H9 (cell line): ENCODE measurements around the gene MAPKAP1. TPM values are rescaled to one million over a fixed set of nuclear protein-coding genes. Genes with fewer than 3 reads are reported as not detected.
A peak's percentile ranks its signal among the peaks of the same experiment; 100 is the strongest.

Source experiments
- DNase-seq: peaks from one replicate; pipeline ENCODE4 v3.0.0-alpha.2; 2017
- H2AFZ ChIP-seq: one replicate; pipeline ENCODE4 v1.6.1; 2013; ENCODE audit warnings: mild to moderate bottlenecking, low read length, control low read depth, moderate library complexity
- H2AK5ac ChIP-seq: 2 replicates; pipeline ENCODE4 v1.6.1; 2013; ENCODE audit warnings: low read length, control low read depth, mixed read lengths; ENCODE audit not compliant: insufficient read length
- H2BK120ac ChIP-seq: one replicate; pipeline ENCODE4 v1.6.1; 2013; ENCODE audit warnings: low read depth, mild to moderate bottlenecking, low read length, control low read depth, inconsistent platforms; ENCODE audit not compliant: poor library complexity, severe bottlenecking
- H2BK12ac ChIP-seq: 2 replicates; pipeline ENCODE4 v1.6.1; 2013; ENCODE audit warnings: low read length, control low read depth, mixed read lengths, low read depth; ENCODE audit not compliant: insufficient read length
- H2BK15ac ChIP-seq: 2 replicates; pipeline ENCODE4 v1.6.1; 2013; ENCODE audit warnings: low read depth, low read length, control low read depth
- H2BK20ac ChIP-seq: one replicate; pipeline ENCODE4 v1.6.1; 2013; ENCODE audit warnings: low read depth, mild to moderate bottlenecking, low read length, control low read depth, inconsistent platforms; ENCODE audit not compliant: poor library complexity, severe bottlenecking
- H2BK5ac ChIP-seq: 2 replicates; pipeline ENCODE4 v1.6.1; 2013; ENCODE audit warnings: low read length, control low read depth, mixed read lengths; ENCODE audit not compliant: insufficient read length
- H3K14ac ChIP-seq: 2 replicates; pipeline ENCODE4 v1.6.1; 2013; ENCODE audit warnings: low read length, control low read depth; ENCODE audit not compliant: insufficient read depth
- H3K18ac ChIP-seq: 2 replicates; pipeline ENCODE4 v1.6.1; 2013; ENCODE audit warnings: low read depth, mild to moderate bottlenecking, mixed read lengths, low read length, control low read depth; ENCODE audit not compliant: insufficient read length
- H3K23ac ChIP-seq: 2 replicates; pipeline ENCODE4 v1.6.1; 2013; ENCODE audit warnings: low read length, control low read depth, mixed read lengths, low read depth; ENCODE audit not compliant: insufficient read length
- H3K23me2 ChIP-seq: 2 replicates; pipeline ENCODE4 v1.6.1; 2013; ENCODE audit warnings: low read depth, mild to moderate bottlenecking, mixed read lengths, low read length, control low read depth; ENCODE audit not compliant: insufficient read length, poor library complexity, severe bottlenecking
- H3K27ac ChIP-seq: 2 replicates; pipeline ENCODE4 v1.5.1; 2013; ENCODE audit warnings: low read length, control low read depth, mixed read lengths, low read depth; ENCODE audit not compliant: insufficient read length
- H3K27me3 ChIP-seq: 2 replicates; pipeline ENCODE4 v1.6.1; 2013; ENCODE audit warnings: low read length, control low read depth, inconsistent platforms; ENCODE audit not compliant: insufficient read depth
- H3K4ac ChIP-seq: 2 replicates; pipeline ENCODE4 v1.6.1; 2013; ENCODE audit warnings: low read depth, mild to moderate bottlenecking, control low read depth, inconsistent platforms, low read length, moderate library complexity
- H3K4me1 ChIP-seq: 2 replicates; pipeline ENCODE4 v1.6.1; 2013; ENCODE audit warnings: low read length, control low read depth, inconsistent platforms; ENCODE audit not compliant: insufficient read depth
- H3K4me2 ChIP-seq: 2 replicates; pipeline ENCODE4 v1.6.1; 2013; ENCODE audit warnings: low read length, control low read depth, mixed read lengths; ENCODE audit not compliant: insufficient read length, insufficient read depth
- H3K56ac ChIP-seq: 2 replicates; pipeline ENCODE4 v1.6.1; 2013; ENCODE audit warnings: low read depth, mild to moderate bottlenecking, mixed read lengths, low read length, control low read depth; ENCODE audit not compliant: insufficient read length
- H3K79me1 ChIP-seq: 2 replicates; pipeline ENCODE4 v1.6.1; 2013; ENCODE audit warnings: low read depth, mild to moderate bottlenecking, moderate library complexity, low read length, control low read depth, inconsistent platforms; ENCODE audit not compliant: insufficient read depth, poor library complexity, severe bottlenecking
- H3K79me2 ChIP-seq: 2 replicates; pipeline ENCODE4 v1.6.1; 2013; ENCODE audit warnings: low read length, control low read depth, inconsistent platforms; ENCODE audit not compliant: insufficient read depth
- H3K9ac ChIP-seq: 2 replicates; pipeline ENCODE4 v1.6.1; 2013; ENCODE audit warnings: low read length, control low read depth, mixed read lengths; ENCODE audit not compliant: insufficient read length; ENCODE audit errors: extremely low read depth
- H3K9me3 ChIP-seq: one replicate; pipeline ENCODE4 v1.6.1; 2013; ENCODE audit warnings: low read depth, low read length, inconsistent platforms; ENCODE audit not compliant: control insufficient read depth
- H3T11ph ChIP-seq: one replicate; pipeline ENCODE4 v1.6.1; 2013; ENCODE audit warnings: mild to moderate bottlenecking, low read length, control low read depth, inconsistent platforms
- H4K20me1 ChIP-seq: one replicate; pipeline ENCODE4 v1.6.1; 2013; ENCODE audit not compliant: control insufficient read depth, insufficient read length, insufficient read depth
- H4K5ac ChIP-seq: 2 replicates; pipeline ENCODE4 v1.6.1; 2013; ENCODE audit warnings: low read depth, mild to moderate bottlenecking, mixed read lengths, low read length, control low read depth; ENCODE audit not compliant: insufficient read length
- H4K8ac ChIP-seq: replicated peaks from 2 replicates; pipeline ENCODE4 v1.6.1; 2013; ENCODE audit warnings: low read length, control low read depth, mixed read lengths, low read depth; ENCODE audit not compliant: insufficient read length
- H4K91ac ChIP-seq: 2 replicates; pipeline ENCODE4 v1.6.1; 2013; ENCODE audit warnings: low read depth, mild to moderate bottlenecking, moderate library complexity, mixed read lengths, low read length, control low read depth; ENCODE audit not compliant: insufficient read length
- H3K27ac Mint-ChIP-seq, 3 experiments: 2 replicates in 2 of 3; 3 replicates in 1 of 3; pipeline ENCODE4 v1.8.0; 2020 to 2021; ENCODE audit warnings: mixed read lengths in 3 of 3, mild to moderate bottlenecking in 1 of 3, moderate library complexity in 1 of 3
- H3K27me3 Mint-ChIP-seq: 2 replicates; pipeline ENCODE4 v1.8.0; 2021; ENCODE audit warnings: low read depth, mild to moderate bottlenecking, moderate library complexity, mixed read lengths
- H3K36me3 Mint-ChIP-seq, 3 experiments: 2 replicates in 2 of 3; 3 replicates in 1 of 3; pipeline ENCODE4 v1.8.0; 2020 to 2021; ENCODE audit warnings: low read depth in 3 of 3, mixed read lengths in 3 of 3; ENCODE audit not compliant: insufficient read depth in 1 of 3
- H3K4me1 Mint-ChIP-seq, 2 experiments: 2 replicates each; pipeline ENCODE4 v1.8.0; 2020; ENCODE audit warnings: mixed read lengths in 2 of 2
- H3K4me3 Mint-ChIP-seq, 2 experiments: 2 replicates in 1 of 2; 3 replicates in 1 of 2; pipeline ENCODE4 v1.8.0; 2020 to 2021; ENCODE audit warnings: mild to moderate bottlenecking in 2 of 2, mixed read lengths in 2 of 2, moderate library complexity in 1 of 2
- H3K9me3 Mint-ChIP-seq, 2 experiments: 2 replicates in 1 of 2; 3 replicates in 1 of 2; pipeline ENCODE4 v1.8.0; 2020; ENCODE audit warnings: mild to moderate bottlenecking in 2 of 2, mixed read lengths in 2 of 2, moderate library complexity in 1 of 2
- WGBS: extraction: QIAGEN DNeasy Blood & Tissue Kit; methylation state at CpG from one replicate; pipeline ENCODE4 v1.1.7; 2013; ENCODE audit warnings: missing lambda C conversion rate, low lambda C conversion rate, mixed read lengths; ENCODE audit not compliant: insufficient read length; ENCODE audit errors: extremely low coverage; 5-methylcytosine and 5-hydroxymethylcytosine counted together
- total RNA-seq: library from RNA; stranded (reverse); gene quantifications from 2 replicates; pipeline ENCODE4 v1.2.1, GENCODE V29; 2021
- TF ChIP-seq, protein P1 (sequence below): fragments of 200-600 bp; sonication (generic); conservative IDR thresholded peaks from 3 replicates; pipeline ENCODE4 v1.8.0; 2021; ENCODE audit warnings: antibody characterized with exemption, mild to moderate bottlenecking

MAPKAP1 gene
- total RNA-seq, 1 experiment from 2014 or later: 97.0 TPM

DNA sequence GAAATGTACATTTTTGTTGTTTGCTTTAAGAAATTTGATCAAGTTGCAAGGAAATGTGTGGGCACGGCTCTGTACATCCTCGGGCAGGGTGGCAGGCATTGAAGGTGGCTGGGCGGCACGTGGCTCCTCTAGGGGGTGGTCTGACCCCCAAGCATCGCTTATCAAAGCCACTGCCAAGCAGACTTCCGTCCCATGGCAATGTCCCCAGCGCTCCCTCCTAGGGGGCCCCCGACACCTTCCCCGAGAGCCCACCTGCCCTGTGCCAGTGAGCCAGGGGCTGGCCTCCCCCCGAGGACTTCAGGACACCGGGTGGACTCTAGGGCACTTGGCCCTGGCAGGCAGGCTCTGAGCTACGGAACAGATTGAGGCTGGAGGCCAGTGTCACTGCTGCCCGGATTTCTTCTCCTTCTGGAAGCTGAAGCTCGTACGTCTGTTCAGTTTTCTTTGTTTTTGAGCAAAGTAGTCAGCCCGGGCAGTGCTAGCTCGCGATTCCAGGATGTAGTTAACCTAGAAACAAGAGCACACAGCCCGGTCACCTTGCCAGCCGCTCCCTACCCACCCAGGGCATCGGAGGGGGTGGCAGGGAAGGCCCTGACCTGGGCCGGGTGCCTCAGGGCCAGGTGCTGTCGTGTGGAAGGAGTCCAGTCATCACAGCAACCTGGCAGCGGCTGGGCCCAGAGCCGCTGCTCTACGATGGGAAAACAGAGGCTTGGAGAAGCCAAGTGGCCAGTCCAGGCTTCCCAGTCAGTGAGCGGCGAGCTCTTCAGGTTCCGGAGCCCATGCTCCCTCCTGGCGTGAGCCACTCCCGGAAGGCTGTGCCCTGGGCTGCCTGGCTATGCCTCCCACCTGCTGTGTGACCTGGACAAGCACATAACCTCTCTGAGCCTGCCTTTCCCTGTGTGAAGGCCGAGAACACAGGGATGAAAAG, 268.2 kb downstream of the MAPKAP1 start:
- no peaks in the 10 kb centered on the region for H3K79me2 ChIP-seq
- no CpG with 5 or more reads among the region's 32 CpGs for WGBS
- Mint-ChIP-seq H3K27ac (0 out of 7 replicates have a peak overlapping the region, but pooled peaks of 1 of the 3 experiments have one; percentile 13), H3K27me3 (no peaks in the 10 kb centered on the region), H3K9me3 (no peaks in the 10 kb centered on the region), H3K4me1 (peaks cover under 1 to 6% of the 10 kb centered on the region in 2 experiments; a peak in 1 of 4 replicates), H3K4me3 (no peak overlapping the region), H3K36me3 (peaks cover 1 to 6% (median 4%) of the 10 kb centered on the region in 3 experiments; a peak in 3 of 7 replicates)
- no peak overlapping the region for H3K9ac ChIP-seq
- no peaks in the 10 kb centered on the region for H4K20me1 ChIP-seq
- no peak overlapping the region for H3K4ac ChIP-seq
- H3T11ph ChIP-seq: no peak overlapping the region
- H3K14ac ChIP-seq: no peak overlapping the region
- no peak overlapping the region for H4K5ac ChIP-seq
- no peak overlapping the region for H3K23ac ChIP-seq
- H4K91ac ChIP-seq: no peak overlapping the region
- no peak overlapping the region for H3K4me2 ChIP-seq
- H3K79me1 ChIP-seq: no peaks in the 10 kb centered on the region
- no peaks in the 10 kb centered on the region for H3K27me3 ChIP-seq
- no peak overlapping the region for H2BK5ac ChIP-seq
- no peak overlapping the region for H3K56ac ChIP-seq
- no peak overlapping the region for H3K27ac ChIP-seq
- no peaks in the 10 kb centered on the region for H3K9me3 ChIP-seq
- H2BK15ac ChIP-seq: no peak overlapping the region
- H3K23me2 ChIP-seq: no peaks in the 10 kb centered on the region
- H3K4me1 ChIP-seq: no peaks in the 10 kb centered on the region
- H3K18ac ChIP-seq: no peak overlapping the region
- no peak overlapping the region for H2BK120ac ChIP-seq
- no peak overlapping the region for H2BK20ac ChIP-seq
- TF ChIP-seq, protein P1, sequence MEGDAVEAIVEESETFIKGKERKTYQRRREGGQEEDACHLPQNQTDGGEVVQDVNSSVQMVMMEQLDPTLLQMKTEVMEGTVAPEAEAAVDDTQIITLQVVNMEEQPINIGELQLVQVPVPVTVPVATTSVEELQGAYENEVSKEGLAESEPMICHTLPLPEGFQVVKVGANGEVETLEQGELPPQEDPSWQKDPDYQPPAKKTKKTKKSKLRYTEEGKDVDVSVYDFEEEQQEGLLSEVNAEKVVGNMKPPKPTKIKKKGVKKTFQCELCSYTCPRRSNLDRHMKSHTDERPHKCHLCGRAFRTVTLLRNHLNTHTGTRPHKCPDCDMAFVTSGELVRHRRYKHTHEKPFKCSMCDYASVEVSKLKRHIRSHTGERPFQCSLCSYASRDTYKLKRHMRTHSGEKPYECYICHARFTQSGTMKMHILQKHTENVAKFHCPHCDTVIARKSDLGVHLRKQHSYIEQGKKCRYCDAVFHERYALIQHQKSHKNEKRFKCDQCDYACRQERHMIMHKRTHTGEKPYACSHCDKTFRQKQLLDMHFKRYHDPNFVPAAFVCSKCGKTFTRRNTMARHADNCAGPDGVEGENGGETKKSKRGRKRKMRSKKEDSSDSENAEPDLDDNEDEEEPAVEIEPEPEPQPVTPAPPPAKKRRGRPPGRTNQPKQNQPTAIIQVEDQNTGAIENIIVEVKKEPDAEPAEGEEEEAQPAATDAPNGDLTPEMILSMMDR: no peak
- no peak overlapping the region for H2AK5ac ChIP-seq
- H4K8ac ChIP-seq: no peak overlapping the region
- H2AFZ ChIP-seq: no peak overlapping the region
- DNase-seq: peak; percentile 18
- H2BK12ac ChIP-seq: no peak overlapping the region
